Upper lobe of left lung (tissue), 4 donors: ENCODE results near the gene SYCP3.

Experiments used
- EP300 ChIP-seq, 4 donors: sonication (generic); formaldehyde crosslinking; IDR thresholded peaks; one replicate each; pipeline ENCODE4 v1.5.1; 2017; ENCODE audit warnings: antibody characterized with exemption in 4 of 4, control low read depth in 2 of 4
- POLR2A ChIP-seq, 4 donors: fragments of 450-650 bp; IDR thresholded peaks; one replicate each; pipeline ENCODE4 v1.5.1; 2016 to 2017; ENCODE audit warnings: antibody characterized with exemption in 4 of 4, mild to moderate bottlenecking in 2 of 4
- POLR2AphosphoS5 ChIP-seq, 2 donors: sonication (generic); formaldehyde crosslinking; IDR thresholded peaks; one replicate each; pipeline ENCODE4 v1.5.1; 2017; ENCODE audit warnings: antibody characterized with exemption in 2 of 2
- TF ChIP-seq, protein P1 (sequence below), 6 experiments: fragments of 450-650 bp in 4 of 6; fragments of 200-600 bp in 2 of 6; sonication (generic) in 2 of 6; IDR thresholded peaks; one replicate each; pipeline ENCODE4 v1.5.1; 2016 to 2019; ENCODE audit warnings: antibody characterized with exemption in 6 of 6

GRCh38 chr12:101710288-101710687 is 29.0 kb downstream of the SYCP3 start:
- TF ChIP-seq POLR2AphosphoS5 (IDR thresholded peaks at IDR 0.05) (no peak), POLR2A (IDR thresholded peaks at IDR 0.05) (no peak), EP300 (IDR thresholded peaks at IDR 0.05) (no peak)
- TF ChIP-seq, protein P1, sequence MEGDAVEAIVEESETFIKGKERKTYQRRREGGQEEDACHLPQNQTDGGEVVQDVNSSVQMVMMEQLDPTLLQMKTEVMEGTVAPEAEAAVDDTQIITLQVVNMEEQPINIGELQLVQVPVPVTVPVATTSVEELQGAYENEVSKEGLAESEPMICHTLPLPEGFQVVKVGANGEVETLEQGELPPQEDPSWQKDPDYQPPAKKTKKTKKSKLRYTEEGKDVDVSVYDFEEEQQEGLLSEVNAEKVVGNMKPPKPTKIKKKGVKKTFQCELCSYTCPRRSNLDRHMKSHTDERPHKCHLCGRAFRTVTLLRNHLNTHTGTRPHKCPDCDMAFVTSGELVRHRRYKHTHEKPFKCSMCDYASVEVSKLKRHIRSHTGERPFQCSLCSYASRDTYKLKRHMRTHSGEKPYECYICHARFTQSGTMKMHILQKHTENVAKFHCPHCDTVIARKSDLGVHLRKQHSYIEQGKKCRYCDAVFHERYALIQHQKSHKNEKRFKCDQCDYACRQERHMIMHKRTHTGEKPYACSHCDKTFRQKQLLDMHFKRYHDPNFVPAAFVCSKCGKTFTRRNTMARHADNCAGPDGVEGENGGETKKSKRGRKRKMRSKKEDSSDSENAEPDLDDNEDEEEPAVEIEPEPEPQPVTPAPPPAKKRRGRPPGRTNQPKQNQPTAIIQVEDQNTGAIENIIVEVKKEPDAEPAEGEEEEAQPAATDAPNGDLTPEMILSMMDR (IDR thresholded peaks at IDR 0.05): no peak
